Neural cell (in vitro differentiated cells): ENCODE results near the gene CHRNA4. TPM values are rescaled to one million over a fixed set of nuclear protein-coding genes. Genes with fewer than 3 reads are reported as not detected.

Source experiments
- H2AFZ ChIP-seq: fragments of 200-600, 300-800 bp; sonication (generic), shearing (Covaris generic); 2 replicates; pipeline ENCODE4 v1.6.0; 2014; ENCODE audit warnings: low read depth, mild to moderate bottlenecking, antibody characterized with exemption, low read length, moderate library complexity
- H3F3A ChIP-seq: fragments of 200-600 bp; shearing (Covaris generic); 2 replicates; pipeline ENCODE4 v1.6.1; 2016; ENCODE audit warnings: mild to moderate bottlenecking, moderate library complexity, mixed read lengths, antibody characterized with exemption, low read length; ENCODE audit not compliant: insufficient read depth, poor library complexity, severe bottlenecking
- H3K27ac ChIP-seq: fragments of 200-600, 300-800 bp; sonication (generic), shearing (Covaris generic); 2 replicates; pipeline ENCODE4 v1.5.1; 2014; ENCODE audit warnings: mild to moderate bottlenecking, low read length, moderate library complexity
- H3K27me3 ChIP-seq: fragments of 300-800, 200-600 bp; sonication (generic), shearing (Covaris generic); 2 replicates; pipeline ENCODE4 v1.6.0; 2014; ENCODE audit warnings: mild to moderate bottlenecking, low read depth, low read length, moderate library complexity; ENCODE audit not compliant: insufficient read depth
- H3K36me3 ChIP-seq: fragments of 300-800, 200-600 bp; sonication (generic), shearing (Covaris generic); 2 replicates; pipeline ENCODE4 v1.5.1; 2014; ENCODE audit warnings: mild to moderate bottlenecking, antibody characterized with exemption, low read length, moderate library complexity; ENCODE audit not compliant: insufficient read depth
- H3K4me2 ChIP-seq: fragments of 300-800, 200-600 bp; sonication (generic), shearing (Covaris generic); 2 replicates; pipeline ENCODE4 v1.6.0; 2014; ENCODE audit warnings: mild to moderate bottlenecking, low read length
- H3K4me3 ChIP-seq: fragments of 300-800, 200-600 bp; sonication (generic), shearing (Covaris generic); 2 replicates; pipeline ENCODE4 v1.5.1; 2014; ENCODE audit warnings: mild to moderate bottlenecking, low read length, moderate library complexity
- H3K79me2 ChIP-seq: fragments of 200-600 bp; shearing (Covaris generic); replicated peaks from 2 replicates; pipeline ENCODE4 v1.6.0; 2014; ENCODE audit warnings: mild to moderate bottlenecking, low read length, moderate library complexity; ENCODE audit not compliant: insufficient read depth
- H3K9ac ChIP-seq: fragments of 300-800, 200-600 bp; sonication (generic), shearing (Covaris generic); 2 replicates; pipeline ENCODE4 v1.6.1; 2016; ENCODE audit warnings: mild to moderate bottlenecking, low read length, mixed read lengths
- H3K9me2 ChIP-seq: fragments of 200-600 bp; shearing (Covaris generic); 2 replicates; pipeline ENCODE4 v1.6.1; 2016; ENCODE audit warnings: mild to moderate bottlenecking, low read length, mixed read lengths; ENCODE audit not compliant: insufficient read depth
- H3K9me3 ChIP-seq: fragments of 200-600, 300-800 bp; sonication (generic), shearing (Covaris generic); 2 replicates; pipeline ENCODE4 v1.6.1; 2016; ENCODE audit warnings: mild to moderate bottlenecking, mixed run types, low read length, moderate library complexity, mixed read lengths
- H4K20me1 ChIP-seq: fragments of 200-600 bp; shearing (Covaris generic); 2 replicates; pipeline ENCODE4 v1.6.1; 2016; ENCODE audit warnings: mild to moderate bottlenecking, mixed run types; ENCODE audit not compliant: insufficient read depth
- CTCF ChIP-seq: fragments of 450-650 bp; IDR thresholded peaks from 2 replicates; pipeline ENCODE4 v1.5.1; 2014; ENCODE audit warnings: antibody characterized with exemption, mild to moderate bottlenecking, moderate library complexity; ENCODE audit not compliant: poor library complexity, severe bottlenecking
- EP300 ChIP-seq: fragments of 450-650 bp; conservative IDR thresholded peaks from 2 replicates; pipeline ENCODE4 v1.6.1; 2014; ENCODE audit warnings: antibody characterized with exemption, mild to moderate bottlenecking, moderate library complexity; ENCODE audit not compliant: poor library complexity, severe bottlenecking
- EZH2 ChIP-seq: fragments of 200-600, 300-800 bp; shearing (Covaris generic), sonication (generic); IDR thresholded peaks from 2 replicates; pipeline ENCODE4 v1.6.1; 2014; ENCODE audit warnings: antibody characterized with exemption, low read length, borderline replicate concordance, mild to moderate bottlenecking; ENCODE audit not compliant: insufficient read depth, poor library complexity, severe bottlenecking
- MXI1 ChIP-seq: fragments of 450-650 bp; conservative IDR thresholded peaks from 2 replicates; pipeline ENCODE4 v1.6.1; 2014; ENCODE audit warnings: antibody characterized with exemption, mild to moderate bottlenecking; ENCODE audit not compliant: poor library complexity, severe bottlenecking
- POLR2AphosphoS5 ChIP-seq: IDR thresholded peaks from 2 replicates; pipeline ENCODE4 v1.6.1; 2012
- RAD21 ChIP-seq: fragments of 450-650 bp; conservative IDR thresholded peaks from 2 replicates; pipeline ENCODE4 v1.6.1; 2014; ENCODE audit warnings: antibody characterized with exemption, mild to moderate bottlenecking, moderate library complexity
- SMC3 ChIP-seq: fragments of 450-650 bp; conservative IDR thresholded peaks from 2 replicates; pipeline ENCODE4 v1.6.1; 2014; ENCODE audit warnings: antibody characterized with exemption, mild to moderate bottlenecking, moderate library complexity; ENCODE audit not compliant: poor library complexity
- TAF1 ChIP-seq: IDR thresholded peaks from 2 replicates; pipeline ENCODE4 v1.6.1; 2012; ENCODE audit warnings: low read depth
- polyA plus RNA-seq: library from polyadenylated mRNA; depleted of rRNA; stranded (reverse); fragments of >200 nt; gene quantifications from 2 replicates; pipeline ENCODE4 v1.2.3, GENCODE V29; 2014
- TF ChIP-seq, protein P1 (sequence below): IDR thresholded peaks from 2 replicates; pipeline ENCODE4 v1.6.1; 2012; ENCODE audit warnings: borderline replicate concordance

Gene CHRNA4
- polyA plus RNA-seq, 1 donor from 2014 or later, result 6.8 TPM

DNA sequence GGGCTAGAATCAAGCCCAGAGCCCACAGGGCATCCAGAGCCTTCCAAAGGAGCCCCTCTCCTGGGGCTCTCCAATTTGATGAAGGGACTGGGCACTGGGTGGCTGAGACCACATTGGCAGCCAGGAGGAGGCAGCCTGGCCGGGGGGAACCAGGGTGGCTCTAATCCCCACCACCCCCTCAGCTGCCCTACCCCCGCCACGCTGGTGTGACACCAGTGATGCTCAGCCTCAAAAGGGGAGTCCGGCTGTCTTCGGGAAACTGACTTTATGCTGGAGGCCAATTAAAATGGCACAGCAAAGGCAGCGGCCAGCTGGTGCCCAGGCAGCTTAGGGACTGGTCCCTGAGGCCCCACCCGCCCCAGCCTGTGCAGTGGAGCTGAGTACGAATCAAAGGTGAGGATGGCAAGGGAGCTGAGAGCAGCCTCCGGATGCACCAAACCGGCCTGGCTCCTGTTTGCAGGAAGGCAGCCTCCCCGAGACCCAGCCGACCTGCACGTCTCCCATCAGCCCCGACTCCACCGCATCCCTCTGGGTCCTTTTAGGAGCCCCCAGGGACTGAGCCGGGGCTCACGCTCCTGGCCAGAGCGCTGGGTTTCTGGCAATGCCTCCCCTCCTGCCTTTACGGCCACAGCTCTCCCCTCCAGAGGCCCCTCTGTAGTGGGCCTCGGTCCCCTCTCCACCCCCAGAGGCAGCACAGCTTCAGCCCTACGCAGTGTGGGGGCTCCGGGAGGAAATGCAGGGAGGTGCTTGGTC is 28.5 kb downstream of the CHRNA4 start:
- H3K4me2 ChIP-seq, result no peak overlapping the region
- H3K9ac ChIP-seq, result no peak overlapping the region
- no peaks in the 10 kb centered on the region for H4K20me1 ChIP-seq
- no peak overlapping the region for H3K4me3 ChIP-seq
- H3K79me2 ChIP-seq, result no peaks in the 10 kb centered on the region
- no peaks in the 10 kb centered on the region for H3K36me3 ChIP-seq
- no peak overlapping the region for H3K27ac ChIP-seq
- H3K9me2 ChIP-seq, result no peaks in the 10 kb centered on the region
- TF ChIP-seq SMC3 (no peak), POLR2AphosphoS5 (no peak), EP300 (no peak), MXI1 (no peak), CTCF (no peak), TAF1 (no peak)
- TF ChIP-seq, protein P1, sequence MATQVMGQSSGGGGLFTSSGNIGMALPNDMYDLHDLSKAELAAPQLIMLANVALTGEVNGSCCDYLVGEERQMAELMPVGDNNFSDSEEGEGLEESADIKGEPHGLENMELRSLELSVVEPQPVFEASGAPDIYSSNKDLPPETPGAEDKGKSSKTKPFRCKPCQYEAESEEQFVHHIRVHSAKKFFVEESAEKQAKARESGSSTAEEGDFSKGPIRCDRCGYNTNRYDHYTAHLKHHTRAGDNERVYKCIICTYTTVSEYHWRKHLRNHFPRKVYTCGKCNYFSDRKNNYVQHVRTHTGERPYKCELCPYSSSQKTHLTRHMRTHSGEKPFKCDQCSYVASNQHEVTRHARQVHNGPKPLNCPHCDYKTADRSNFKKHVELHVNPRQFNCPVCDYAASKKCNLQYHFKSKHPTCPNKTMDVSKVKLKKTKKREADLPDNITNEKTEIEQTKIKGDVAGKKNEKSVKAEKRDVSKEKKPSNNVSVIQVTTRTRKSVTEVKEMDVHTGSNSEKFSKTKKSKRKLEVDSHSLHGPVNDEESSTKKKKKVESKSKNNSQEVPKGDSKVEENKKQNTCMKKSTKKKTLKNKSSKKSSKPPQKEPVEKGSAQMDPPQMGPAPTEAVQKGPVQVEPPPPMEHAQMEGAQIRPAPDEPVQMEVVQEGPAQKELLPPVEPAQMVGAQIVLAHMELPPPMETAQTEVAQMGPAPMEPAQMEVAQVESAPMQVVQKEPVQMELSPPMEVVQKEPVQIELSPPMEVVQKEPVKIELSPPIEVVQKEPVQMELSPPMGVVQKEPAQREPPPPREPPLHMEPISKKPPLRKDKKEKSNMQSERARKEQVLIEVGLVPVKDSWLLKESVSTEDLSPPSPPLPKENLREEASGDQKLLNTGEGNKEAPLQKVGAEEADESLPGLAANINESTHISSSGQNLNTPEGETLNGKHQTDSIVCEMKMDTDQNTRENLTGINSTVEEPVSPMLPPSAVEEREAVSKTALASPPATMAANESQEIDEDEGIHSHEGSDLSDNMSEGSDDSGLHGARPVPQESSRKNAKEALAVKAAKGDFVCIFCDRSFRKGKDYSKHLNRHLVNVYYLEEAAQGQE, result no peak
- no peaks in the 10 kb centered on the region for H3F3A ChIP-seq
- no peaks in the 10 kb centered on the region for H3K27me3 ChIP-seq
- no peak overlapping the region for H2AFZ ChIP-seq
- H3K9me3 ChIP-seq, result no peaks in the 10 kb centered on the region

- Histone ChIP-seq H3K9ac (no peak overlapping the region), H3K4me2 (no peak overlapping the region), H2AFZ (no peak overlapping the region), H3K36me3 (no peaks in the 10 kb centered on the region), H3K4me3 (no peak overlapping the region), H3K9me2 (no peaks in the 10 kb centered on the region), H3K27me3 (no peaks in the 10 kb centered on the region), H3K9me3 (no peaks in the 10 kb centered on the region), H3F3A (no peaks in the 10 kb centered on the region), H3K79me2 (no peaks in the 10 kb centered on the region), H4K20me1 (no peaks in the 10 kb centered on the region), H3K27ac (no peak overlapping the region)
- TF ChIP-seq MXI1 (no peak), RAD21 (no peak), EZH2 (no peak), EP300 (no peak), CTCF (no peak), SMC3 (no peak), POLR2AphosphoS5 (no peak), TAF1 (no peak)
- TF ChIP-seq, protein P1, result no peak
Observed at GRCh38 chr20:63331741-63332400, 29.3 kb downstream of the CHRNA4 start.
